NK-92 (cell line): Measurements from ENCODE around the gene KISS1.

Experiments
- DNase-seq: peaks from one replicate; lab custom pipeline; 2025; ENCODE audit not compliant: unreplicated experiment; lab: John Stamatoyannopoulos, UW

Gene KISS1

GRCh38 chr1:204162494-204163074, 33.7 kb downstream of the KISS1 start:
- no peak for DNase-seq

- no peak for DNase-seq
Measured at GRCh38 chr1:204161609-204162493, 34.4 kb downstream of the KISS1 start.

GRCh38 chr1:204157962-204158361, 38.3 kb downstream of the KISS1 start:
- no peak for DNase-seq

- no peak for DNase-seq
Measured at GRCh38 chr1:204155881-204156280, 40.4 kb downstream of the KISS1 start.

GRCh38 chr1:204154568-204155255, 41.6 kb downstream of the KISS1 start:
- no peak for DNase-seq

- no peak for DNase-seq
Measured at GRCh38 chr1:204153667-204154066, 42.6 kb downstream of the KISS1 start.

GRCh38 chr1:204152310-204153044, 43.8 kb downstream of the KISS1 start:
- no peak for DNase-seq

- DNase-seq: no peak
Measured at GRCh38 chr1:204151552-204152309, 44.6 kb downstream of the KISS1 start, which contains the start of gene ETNK2. Gene ETNK2 (minus strand): TSS chr1:204152044. CDS start chr1:204151852, 192 bp downstream.

GRCh38 chr1:204150702-204151551, 45.4 kb downstream of the KISS1 start:
- no peak for DNase-seq

GRCh38 chr1:204149635-204150565, 46.4 kb downstream of the KISS1 start:
- no peak for DNase-seq

- no peak for DNase-seq
Measured at GRCh38 chr1:204149107-204149506, 47.2 kb downstream of the KISS1 start.

- no peak for DNase-seq
Measured at GRCh38 chr1:204147406-204148383, 48.6 kb downstream of the KISS1 start.

- no peak for DNase-seq
Measured at GRCh38 chr1:204146965-204147364, 49.3 kb downstream of the KISS1 start.

- no peak for DNase-seq
Measured at GRCh38 chr1:204146309-204146708, 50.0 kb downstream of the KISS1 start.

- DNase-seq: no peak
Measured at GRCh38 chr1:204145033-204145504, 51.2 kb downstream of the KISS1 start.

GRCh38 chr1:204143276-204144041, 52.8 kb downstream of the KISS1 start:
- no peak for DNase-seq
